Stromal cell of bone marrow (primary cell): ENCODE results near the gene SLC7A14.

ENCODE experiments used
- DNase-seq: peaks from one replicate; pipeline ENCODE4 v3.0.0-alpha.2; 2012; ENCODE audit warnings: low read depth

Gene SLC7A14

GRCh38 chr3:170496868-170497140 lies 89.1 kb downstream of the SLC7A14 start:
- no peak for DNase-seq

GRCh38 chr3:170496026-170496867 lies 89.6 kb downstream of the SLC7A14 start:
- no peak for DNase-seq

- DNase-seq = no peak
Observed at GRCh38 chr3:170494766-170495165, 91.1 kb downstream of the SLC7A14 start.

GRCh38 chr3:170493712-170494182 lies 92.1 kb downstream of the SLC7A14 start:
- peak; percentile 52 for DNase-seq

GRCh38 chr3:170491901-170492300 lies 94.0 kb downstream of the SLC7A14 start:
- DNase-seq = no peak

GRCh38 chr3:170490828-170491560 lies 94.9 kb downstream of the SLC7A14 start:
- DNase-seq = no peak

- peak; percentile 60 for DNase-seq
Observed at GRCh38 chr3:170488802-170489201, 97.1 kb downstream of the SLC7A14 start.

- DNase-seq = no peak
Observed at GRCh38 chr3:170487031-170487430, 98.8 kb downstream of the SLC7A14 start.

- no peak for DNase-seq
Observed at GRCh38 chr3:170486398-170486797, 99.5 kb downstream of the SLC7A14 start.

- DNase-seq = no peak
Observed at GRCh38 chr3:170485696-170486095, 100.2 kb downstream of the SLC7A14 start.

- DNase-seq = no peak
Observed at GRCh38 chr3:170485294-170485693, 100.6 kb downstream of the SLC7A14 start.

GRCh38 chr3:170484869-170485268 lies 101.0 kb downstream of the SLC7A14 start:
- no peak for DNase-seq

GRCh38 chr3:170483485-170484262 lies 102.2 kb downstream of the SLC7A14 start:
- DNase-seq = no peak

GRCh38 chr3:170482199-170482598 lies 103.7 kb downstream of the SLC7A14 start:
- DNase-seq = no peak

- DNase-seq = no peak
Observed at GRCh38 chr3:170480111-170480510, 105.8 kb downstream of the SLC7A14 start.

GRCh38 chr3:170477395-170477794 lies 108.5 kb downstream of the SLC7A14 start:
- no peak for DNase-seq

GRCh38 chr3:170476291-170476690 lies 109.6 kb downstream of the SLC7A14 start:
- no peak for DNase-seq

GRCh38 chr3:170475092-170475685 lies 110.7 kb downstream of the SLC7A14 start:
- DNase-seq = no peak

GRCh38 chr3:170473358-170473757 lies 112.5 kb downstream of the SLC7A14 start:
- DNase-seq = no peak

- no peak for DNase-seq
Observed at GRCh38 chr3:170471149-170471548, 114.7 kb downstream of the SLC7A14 start.

GRCh38 chr3:170470063-170471016 lies 115.5 kb downstream of the SLC7A14 start:
- no peak for DNase-seq
